Uterus (tissue), 4 donors: ENCODE data around the gene NCSTN. TPM values are rescaled to one million over a fixed set of nuclear protein-coding genes. Genes with fewer than 3 reads are reported as not detected.

Experiments
- DNase-seq, 2 donors: peaks; one replicate each; pipeline ENCODE4 v3.0.0-alpha.2; 2019 to 2020
- H3K27ac ChIP-seq, 2 donors: fragments of 200-600 bp; sonication (generic); 1 replicate in 1 of 2; 2 replicates in 1 of 2; pipeline ENCODE4 v1.5.1; 2016 to 2018
- H3K27me3 ChIP-seq, 2 donors: fragments of 200-600 bp; sonication (generic); one replicate each; pipeline ENCODE4 v1.5.1; 2018 to 2019; ENCODE audit warnings: control low read depth in 1 of 2
- H3K36me3 ChIP-seq, 2 donors: fragments of 200-600 bp; sonication (generic); one replicate each; pipeline ENCODE4 v1.5.1; 2019; ENCODE audit warnings: control low read depth in 1 of 2
- H3K4me1 ChIP-seq, 2 donors: fragments of 200-600 bp; sonication (generic); one replicate each; pipeline ENCODE4 v1.5.1; 2018 to 2019; ENCODE audit warnings: control low read depth in 1 of 2
- H3K4me3 ChIP-seq, 2 donors: fragments of 200-600 bp; sonication (generic); 1 replicate in 1 of 2; 2 replicates in 1 of 2; pipeline ENCODE4 v1.5.1; 2018 to 2019; ENCODE audit warnings: mild to moderate bottlenecking in 1 of 2
- H3K9me3 ChIP-seq, 2 donors: fragments of 200-600 bp; sonication (generic); one replicate each; pipeline ENCODE4 v1.5.1; 2019; ENCODE audit warnings: control low read depth in 1 of 2
- CTCF ChIP-seq, 4 experiments: fragments of 200-600 bp in 2 of 4; fragments of 450-650 bp in 2 of 4; sonication (generic) in 2 of 4; IDR thresholded peaks; one replicate each; pipeline ENCODE4 v1.5.1; 2016 to 2019; ENCODE audit warnings: antibody characterized with exemption in 4 of 4, mild to moderate bottlenecking in 2 of 4, moderate library complexity in 1 of 4
- POLR2A ChIP-seq, 2 donors: fragments of 450-650 bp; IDR thresholded peaks; one replicate each; pipeline ENCODE4 v1.6.1; 2016; ENCODE audit warnings: antibody characterized with exemption in 2 of 2, mild to moderate bottlenecking in 1 of 2, moderate library complexity in 1 of 2
- intact Hi-C: fragments of 100-400 bp; cut with DNase I; formaldehyde crosslinking; loops from one replicate; pipeline ENCODE4 v1.15.1; 2023; ENCODE audit warnings: low total_unique reads
- total RNA-seq, 4 donors: library from RNA; depleted of rRNA in 3 of 4; stranded (reverse); fragments of >200 nt in 3 of 4; gene quantifications; one replicate each; pipeline versions ENCODE4 v1.1.0 to v1.2.4, GENCODE V29; 2014 to 2023
- donor health status: DM: yes; HTN: yes; CAD: no.

Gene NCSTN
- total RNA-seq, 4 donors from 2014 or later, result 18.2 to 69.1 (median 56.4) TPM

- Histone ChIP-seq H3K4me3 (no peak overlapping the region), H3K4me1 (no peaks in the 10 kb centered on the region), H3K36me3 (no peaks in the 10 kb centered on the region), H3K27me3 (no peaks in the 10 kb centered on the region), H3K27ac (no peak overlapping the region), H3K9me3 (no peaks in the 10 kb centered on the region)
- TF ChIP-seq POLR2A (IDR thresholded peaks at IDR 0.05) (no peak), CTCF (IDR thresholded peaks at IDR 0.05) (no peak)
- DNase-seq, result no peak
- intact Hi-C loops, result no loop called here
These were observed 34.6 kb upstream of the NCSTN start for GRCh38 chr1:160308451-160309184.

GRCh38 chr1:160309185-160309557, 34.0 kb upstream of the NCSTN start:
- DNase-seq, result no peak
- no peaks in the 10 kb centered on the region for H3K27me3 ChIP-seq
- no peaks in the 10 kb centered on the region for H3K9me3 ChIP-seq
- intact Hi-C loops, result no loop called here
- no peaks in the 10 kb centered on the region for H3K36me3 ChIP-seq
- H3K27ac ChIP-seq, result no peak overlapping the region
- no peak for TF ChIP-seq POLR2A (IDR thresholded peaks at IDR 0.05)
- no peak for TF ChIP-seq CTCF (IDR thresholded peaks at IDR 0.05)
- no peaks in the 10 kb centered on the region for H3K4me1 ChIP-seq
- H3K4me3 ChIP-seq, result no peak overlapping the region

GRCh38 chr1:160309571-160309970, 33.6 kb upstream of the NCSTN start:
- no peak overlapping the region for H3K4me3 ChIP-seq
- H3K4me1 ChIP-seq, result no peaks in the 10 kb centered on the region
- H3K9me3 ChIP-seq, result no peaks in the 10 kb centered on the region
- no peaks in the 10 kb centered on the region for H3K27me3 ChIP-seq
- no peak for TF ChIP-seq POLR2A (IDR thresholded peaks at IDR 0.05)
- no peak for TF ChIP-seq CTCF (IDR thresholded peaks at IDR 0.05)
- no peak overlapping the region for H3K27ac ChIP-seq
- H3K36me3 ChIP-seq, result no peaks in the 10 kb centered on the region
- DNase-seq, result no peak
- intact Hi-C loops, result no loop called here

- no peaks in the 10 kb centered on the region for H3K36me3 ChIP-seq
- no peaks in the 10 kb centered on the region for H3K27me3 ChIP-seq
These were observed 27.8 kb upstream of the NCSTN start for GRCh38 chr1:160315359-160315758.

More at GRCh38 chr1:160315359-160315758, 27.8 kb upstream of the NCSTN start:
- DNase-seq, result no peak
- no peak for TF ChIP-seq CTCF (IDR thresholded peaks at IDR 0.05)
- TF ChIP-seq POLR2A (IDR thresholded peaks at IDR 0.05), result no peak
- peaks cover 0 to 5% of the 10 kb centered on the region in 2 donors for H3K9me3 ChIP-seq
- intact Hi-C loops, result no loop called here
- no peaks in the 10 kb centered on the region for H3K4me1 ChIP-seq
- H3K27ac ChIP-seq, result no peak overlapping the region
- H3K4me3 ChIP-seq, result no peak overlapping the region
